ENCODE data around the gene HUS1B.

The HUS1B gene

GRCh38 chr6:620950-621349 lies 36.0 kb downstream of the HUS1B start:
- DNase-seq, result no peak

DNA sequence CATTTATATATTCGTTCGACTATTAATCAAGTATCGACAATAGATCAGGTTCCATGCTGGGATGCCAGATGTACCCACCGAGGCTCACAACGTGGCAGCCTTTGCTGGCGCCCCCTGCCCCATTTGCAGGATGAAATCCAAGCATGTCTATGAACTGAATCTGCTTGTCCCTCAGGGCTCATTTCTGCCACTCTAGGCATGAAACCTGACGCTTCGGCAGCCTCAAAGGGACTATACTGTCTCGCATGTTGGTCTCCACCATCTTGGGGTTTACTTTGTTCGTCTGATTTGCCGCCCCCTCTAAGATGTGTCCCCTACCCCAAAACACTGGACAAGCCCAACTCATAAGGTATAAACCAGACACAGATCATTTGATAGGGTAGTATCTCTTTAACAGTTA lies 36.7 kb downstream of the HUS1B start:
- DNase-seq, result no peak

GRCh38 chr6:617456-618100 lies 39.3 kb downstream of the HUS1B start:
- DNase-seq, result no peak

DNA sequence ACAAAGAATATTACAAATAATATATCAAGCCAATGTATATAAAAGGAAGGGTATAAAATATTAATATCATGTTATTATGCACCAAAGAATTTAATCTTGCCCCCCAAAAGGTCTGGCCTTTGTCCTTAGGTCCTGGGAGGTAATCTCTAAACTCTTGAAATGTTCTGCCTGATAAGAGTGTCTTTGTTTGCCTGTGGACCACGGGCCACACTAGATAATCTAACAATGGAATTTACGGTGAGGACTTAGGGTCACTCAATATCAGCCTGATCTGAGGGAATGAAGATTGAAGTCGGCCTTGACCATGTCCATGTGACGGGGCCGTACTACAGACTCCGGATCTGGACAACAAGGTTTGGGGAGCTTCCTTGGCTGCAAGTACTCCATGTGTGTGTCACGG lies 42.9 kb downstream of the HUS1B start:
- DNase-seq, result no peak

DNA sequence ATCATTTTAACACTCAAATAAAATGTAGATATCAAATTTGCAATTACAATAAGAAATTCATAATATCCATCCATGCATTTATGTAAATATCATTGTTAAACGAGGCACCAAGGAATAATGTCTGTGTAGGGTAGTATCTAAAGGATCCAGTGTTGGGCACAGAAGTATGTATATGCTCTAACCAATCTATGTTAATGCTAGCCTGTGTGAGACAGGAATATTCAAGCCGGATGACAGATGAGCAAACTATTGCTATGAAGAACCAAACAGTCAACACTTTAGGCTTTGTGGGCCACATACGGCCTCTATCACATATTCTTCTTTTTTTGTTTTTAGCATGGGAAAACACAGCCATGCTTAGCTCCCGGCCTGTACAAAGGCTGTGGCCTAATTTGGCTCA lies 45.0 kb downstream of the HUS1B start:
- no peak for DNase-seq

DNA sequence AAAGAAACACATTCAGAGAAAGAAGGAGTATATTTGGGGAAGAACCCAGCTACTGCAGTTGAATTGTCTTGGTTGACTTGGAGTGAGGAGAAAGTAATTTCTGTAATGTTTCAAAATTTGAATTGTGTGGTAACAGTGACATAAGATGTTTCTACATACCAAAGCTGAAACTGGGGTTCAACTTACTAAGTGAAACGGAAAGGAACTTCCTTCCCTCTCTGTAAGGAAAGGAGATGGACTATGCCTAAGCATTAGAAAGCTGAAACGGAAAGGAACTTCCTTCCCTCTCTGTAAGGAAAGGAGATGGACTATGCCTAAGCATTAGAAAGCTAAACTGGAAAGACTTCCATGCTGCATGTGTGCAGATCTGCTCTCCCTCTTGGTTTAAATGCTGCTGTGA lies 46.0 kb downstream of the HUS1B start:
- DNase-seq, result no peak

- no peak for DNase-seq
Measured at GRCh38 chr6:609905-610304, 47.0 kb downstream of the HUS1B start.

DNA sequence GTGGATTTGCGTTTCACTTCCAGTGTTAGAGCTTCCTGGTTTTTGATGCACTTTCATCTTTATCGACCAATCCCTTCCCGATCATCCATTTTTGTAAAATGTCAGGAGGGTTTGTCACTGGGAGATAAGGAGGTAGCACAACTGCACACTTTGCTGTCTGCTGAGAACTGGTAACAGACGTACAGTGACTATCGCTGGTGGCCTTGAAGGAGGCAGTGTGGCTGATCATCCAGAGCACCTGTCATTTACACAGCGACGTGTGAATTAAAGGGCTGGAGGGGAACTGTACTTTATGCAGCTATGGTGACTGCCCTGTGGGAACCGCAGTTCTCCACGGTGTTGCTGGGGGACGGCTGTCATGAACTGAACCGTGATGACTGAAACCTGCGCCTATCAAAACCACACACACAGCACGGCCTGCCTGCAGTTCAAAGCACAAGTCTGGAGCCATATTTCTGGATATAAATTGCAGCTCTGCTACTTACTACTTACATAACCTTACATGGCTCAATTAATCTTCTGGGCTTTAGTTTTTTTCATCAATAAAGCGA lies 50.0 kb downstream of the HUS1B start:
- no peak for DNase-seq
